Suprapubic skin (tissue), 4 donors: ENCODE results near the gene GNAI1.

ENCODE experiments used
- CTCF ChIP-seq, 2 donors: fragments of 200-600 bp in 1 of 2; fragments of 450-650 bp in 1 of 2; sonication (generic) in 1 of 2; IDR thresholded peaks; one replicate each; pipeline ENCODE4 v1.5.1; 2016 to 2019; ENCODE audit warnings: antibody characterized with exemption in 2 of 2, mild to moderate bottlenecking in 1 of 2, moderate library complexity in 1 of 2
- EP300 ChIP-seq: sonication (generic); formaldehyde crosslinking; IDR thresholded peaks from one replicate; pipeline ENCODE4 v1.6.1; 2017; ENCODE audit warnings: antibody characterized with exemption
- POLR2AphosphoS5 ChIP-seq, 3 donors: sonication (generic); formaldehyde crosslinking; IDR thresholded peaks; one replicate each; pipeline ENCODE4 v1.6.1; 2017; ENCODE audit warnings: antibody characterized with exemption in 3 of 3

DNA sequence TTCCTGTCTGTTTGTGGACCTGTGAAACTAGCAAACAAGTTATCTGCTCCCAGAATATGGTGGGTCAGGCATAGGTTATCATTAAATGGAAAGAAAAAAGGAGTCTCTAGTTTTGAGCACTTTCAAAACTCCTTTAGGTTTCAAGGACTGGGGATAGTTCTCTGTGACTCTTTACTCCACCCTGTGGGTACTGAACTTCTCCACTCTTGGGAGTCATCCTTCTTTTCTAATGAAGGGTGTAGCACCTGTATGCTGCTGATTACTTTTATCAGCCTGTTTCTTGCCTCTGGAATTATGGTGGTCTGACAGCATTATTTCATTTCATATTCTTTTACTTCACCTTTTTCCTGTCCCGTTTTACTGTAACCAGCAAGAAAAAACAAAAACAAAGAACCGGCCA is 6.7 kb downstream of the GNAI1 start:
- TF ChIP-seq POLR2AphosphoS5 (IDR thresholded peaks at IDR 0.05) = no peak
- TF ChIP-seq CTCF (IDR thresholded peaks at IDR 0.05) = no peak
- TF ChIP-seq EP300 = no peak
